ENCODE data around the gene SRBD1.
A peak's percentile ranks its signal among the peaks of the same experiment; 100 is the strongest.

SRBD1 gene

DNA sequence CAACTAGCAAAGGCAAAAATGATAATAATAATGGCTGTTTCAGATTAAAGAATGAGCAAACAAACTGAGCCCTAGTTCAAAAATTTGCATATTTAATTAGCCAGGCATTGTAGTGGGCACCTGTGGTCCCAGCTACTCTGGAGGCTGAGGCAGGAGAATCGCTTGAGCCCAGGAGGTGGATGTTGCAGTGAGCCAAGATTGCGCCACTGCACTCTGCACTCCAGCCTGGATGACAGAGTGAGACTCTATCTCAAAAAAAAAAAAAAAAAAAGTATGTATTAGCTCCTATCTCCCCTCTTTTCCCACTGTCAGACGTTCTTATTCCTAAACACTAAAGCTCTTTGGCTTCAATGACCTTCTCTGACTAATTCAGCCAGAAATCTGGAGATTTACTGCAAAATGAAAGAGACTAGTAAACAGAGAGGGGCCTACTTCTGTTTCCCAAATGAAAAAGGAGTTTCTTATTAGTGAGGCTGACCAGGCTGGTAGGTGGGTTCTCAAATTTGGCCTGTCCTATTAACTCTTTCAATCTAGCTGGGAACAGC is 3.9 kb upstream of the SRBD1 start:
- no peaks in the 10 kb centered on the region for H3K9me3 ChIP-seq (ENCODE audit: control insufficient read depth, low read length)
- H3K4me3 ChIP-seq (ENCODE audit: insufficient read depth, low read depth, low read length) = no peak overlapping the region
- no peaks in the 10 kb centered on the region for H3K4me1 ChIP-seq (ENCODE audit: control insufficient read depth, insufficient read depth, low read length)
- no peak overlapping the region for H3K27ac ChIP-seq (ENCODE audit: insufficient read depth, low read depth, low read length, poor library complexity, severe bottlenecking)
- no peaks in the 10 kb centered on the region for H3K27me3 ChIP-seq (ENCODE audit: control insufficient read depth, insufficient read depth, low read length, poor library complexity, severe bottlenecking)
- WGBS, 2 experiments = 88 to 97% methylated on average over 2 to 3 of the region's 3 CpGs
- H3K36me3 ChIP-seq (ENCODE audit: control insufficient read depth, insufficient read depth, low read length) = no peaks in the 10 kb centered on the region

DNA sequence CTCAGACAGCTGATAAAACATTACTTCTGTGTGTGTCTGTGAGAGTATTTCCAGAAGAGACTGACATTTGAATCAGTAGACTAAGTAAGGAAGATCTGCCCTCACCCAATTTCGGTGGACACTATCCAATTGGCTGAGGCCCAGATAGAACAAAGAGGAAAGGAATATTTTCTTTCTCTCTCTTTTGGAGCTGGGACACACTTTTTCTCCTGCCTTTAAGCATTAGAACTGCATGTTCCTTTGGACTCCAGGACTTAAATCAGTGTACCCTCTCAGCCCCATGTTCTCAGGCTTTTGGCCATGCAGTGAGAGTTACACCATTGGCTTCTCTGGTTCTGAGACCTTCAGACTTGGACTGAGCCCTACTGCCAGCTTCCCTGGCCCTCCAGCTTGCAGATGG is 3.3 kb upstream of the SRBD1 start:
- no peaks in the 10 kb centered on the region for H3K4me1 ChIP-seq (ENCODE audit: control insufficient read depth, insufficient read depth, low read length)
- H3K4me3 ChIP-seq (ENCODE audit: insufficient read depth, low read depth, low read length) = no peak overlapping the region
- no peaks in the 10 kb centered on the region for H3K27me3 ChIP-seq (ENCODE audit: control insufficient read depth, insufficient read depth, low read length, poor library complexity, severe bottlenecking)
- H3K9me3 ChIP-seq (ENCODE audit: control insufficient read depth, low read length) = no peaks in the 10 kb centered on the region
- WGBS, 2 experiments = 85 to 93% methylated on average over 1 of the region's 1 CpG
- no peak overlapping the region for H3K27ac ChIP-seq (ENCODE audit: insufficient read depth, low read depth, low read length, poor library complexity, severe bottlenecking)
- H3K36me3 ChIP-seq (ENCODE audit: control insufficient read depth, insufficient read depth, low read length) = no peaks in the 10 kb centered on the region

DNA sequence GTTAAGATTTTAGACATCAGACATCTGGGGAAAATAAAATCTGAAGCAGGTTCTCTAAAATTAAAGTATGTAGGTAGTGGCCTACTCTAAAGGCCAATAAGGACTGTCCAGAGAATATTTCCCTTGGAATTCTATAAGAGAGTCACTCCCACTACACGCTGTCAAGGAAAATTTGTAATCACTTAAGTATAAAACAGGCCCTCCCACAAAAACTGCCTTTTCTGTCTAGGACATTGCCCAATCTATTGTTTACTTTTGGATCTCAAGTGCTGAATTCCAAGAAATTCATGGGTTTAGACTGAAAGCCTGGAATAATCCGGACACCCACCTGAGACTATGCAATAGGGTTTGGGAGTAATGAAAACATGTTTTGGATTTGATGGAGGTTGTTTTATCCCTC is 1.7 kb upstream of the SRBD1 start:
- WGBS, 2 experiments = 95 to 98% methylated on average over 2 of the region's 2 CpGs
- H3K36me3 ChIP-seq (ENCODE audit: control insufficient read depth, insufficient read depth, low read length) = no peaks in the 10 kb centered on the region
- H3K27ac ChIP-seq (ENCODE audit: insufficient read depth, low read depth, low read length, poor library complexity, severe bottlenecking) = no peak overlapping the region
- no peaks in the 10 kb centered on the region for H3K27me3 ChIP-seq (ENCODE audit: control insufficient read depth, insufficient read depth, low read length, poor library complexity, severe bottlenecking)
- no peaks in the 10 kb centered on the region for H3K9me3 ChIP-seq (ENCODE audit: control insufficient read depth, low read length)
- no peaks in the 10 kb centered on the region for H3K4me1 ChIP-seq (ENCODE audit: control insufficient read depth, insufficient read depth, low read length)
- no peak overlapping the region for H3K4me3 ChIP-seq (ENCODE audit: insufficient read depth, low read depth, low read length)

DNA sequence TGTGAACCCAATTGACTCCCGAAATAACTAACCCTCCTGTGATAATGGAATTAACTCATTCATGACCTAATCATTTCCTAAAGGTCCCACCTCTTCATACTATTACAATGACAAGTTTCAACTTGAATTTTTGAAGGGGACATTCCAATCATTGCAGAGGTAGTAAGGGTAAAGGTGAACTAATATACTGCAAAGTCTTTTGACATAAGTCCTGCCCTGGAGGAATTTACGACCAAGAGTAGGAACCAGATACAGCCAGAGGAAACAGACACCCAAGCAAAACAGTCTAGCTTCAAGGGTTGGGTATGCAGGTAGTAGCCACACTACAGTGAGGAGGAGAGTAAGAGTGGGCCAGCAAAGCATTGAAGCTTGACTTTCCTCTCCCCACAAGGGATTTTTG is 1.2 kb upstream of the SRBD1 start:
- Histone ChIP-seq H3K27me3 (ENCODE audit: control insufficient read depth, insufficient read depth, low read length, poor library complexity, severe bottlenecking) (no peaks in the 10 kb centered on the region), H3K9me3 (ENCODE audit: control insufficient read depth, low read length) (no peaks in the 10 kb centered on the region), H3K36me3 (ENCODE audit: control insufficient read depth, insufficient read depth, low read length) (no peaks in the 10 kb centered on the region), H3K4me1 (ENCODE audit: control insufficient read depth, insufficient read depth, low read length) (no peaks in the 10 kb centered on the region), H3K27ac (ENCODE audit: insufficient read depth, low read depth, low read length, poor library complexity, severe bottlenecking) (no peak overlapping the region), H3K4me3 (ENCODE audit: insufficient read depth, low read depth, low read length) (no peak overlapping the region)
- 75 to 95% methylated on average over 1 to 2 of the region's 2 CpGs for WGBS, 2 experiments

- peak overlapping the region; percentile 64 for H3K27ac ChIP-seq (ENCODE audit: insufficient read depth, low read depth, low read length, poor library complexity, severe bottlenecking)
- WGBS, 2 experiments = 1 to 2% methylated on average over 23 of the region's 23 CpGs
- no peaks in the 10 kb centered on the region for H3K4me1 ChIP-seq (ENCODE audit: control insufficient read depth, insufficient read depth, low read length)
- H3K4me3 ChIP-seq (ENCODE audit: insufficient read depth, low read depth, low read length) = peak overlapping the region; percentile 70
- no peaks in the 10 kb centered on the region for H3K36me3 ChIP-seq (ENCODE audit: control insufficient read depth, insufficient read depth, low read length)
- no peaks in the 10 kb centered on the region for H3K27me3 ChIP-seq (ENCODE audit: control insufficient read depth, insufficient read depth, low read length, poor library complexity, severe bottlenecking)
- no peaks in the 10 kb centered on the region for H3K9me3 ChIP-seq (ENCODE audit: control insufficient read depth, low read length)
Measured at GRCh38 chr2:45610281-45611019, 617 bp downstream of the SRBD1 start.

DNA sequence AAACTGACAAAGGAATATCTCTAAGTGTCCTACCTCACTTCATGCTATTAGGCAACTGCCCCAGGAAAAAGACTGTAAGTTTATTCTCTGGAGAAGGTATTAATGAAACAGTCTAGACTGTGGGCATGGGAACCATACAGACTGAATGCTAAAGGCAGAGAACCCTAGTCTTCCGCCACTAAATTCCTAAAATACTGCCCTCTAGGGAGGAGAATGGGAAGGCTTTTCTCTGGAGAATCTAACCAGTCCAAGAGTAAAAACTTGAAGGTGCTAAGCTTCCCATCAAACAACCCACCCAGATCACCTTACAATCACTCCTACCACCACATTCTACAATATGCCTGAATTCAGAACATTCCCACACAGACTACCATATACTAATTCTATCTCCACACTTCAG is 3.4 kb downstream of the SRBD1 start:
- Histone ChIP-seq H3K4me3 (ENCODE audit: insufficient read depth, low read depth, low read length) (no peak overlapping the region), H3K36me3 (ENCODE audit: control insufficient read depth, insufficient read depth, low read length) (no peaks in the 10 kb centered on the region), H3K27ac (ENCODE audit: insufficient read depth, low read depth, low read length, poor library complexity, severe bottlenecking) (no peak overlapping the region), H3K9me3 (ENCODE audit: control insufficient read depth, low read length) (no peaks in the 10 kb centered on the region), H3K27me3 (ENCODE audit: control insufficient read depth, insufficient read depth, low read length, poor library complexity, severe bottlenecking) (no peaks in the 10 kb centered on the region), H3K4me1 (ENCODE audit: control insufficient read depth, insufficient read depth, low read length) (no peaks in the 10 kb centered on the region)
- 33 to 38% methylated on average over 1 of the region's 1 CpG for WGBS, 2 experiments

- H3K4me1 ChIP-seq (ENCODE audit: control insufficient read depth, insufficient read depth, low read length) = no peaks in the 10 kb centered on the region
- H3K36me3 ChIP-seq (ENCODE audit: control insufficient read depth, insufficient read depth, low read length) = peaks cover under 1% of the 10 kb centered on the region
- no peaks in the 10 kb centered on the region for H3K9me3 ChIP-seq (ENCODE audit: control insufficient read depth, low read length)
- no peak overlapping the region for H3K27ac ChIP-seq (ENCODE audit: insufficient read depth, low read depth, low read length, poor library complexity, severe bottlenecking)
- H3K4me3 ChIP-seq (ENCODE audit: insufficient read depth, low read depth, low read length) = no peak overlapping the region
- H3K27me3 ChIP-seq (ENCODE audit: control insufficient read depth, insufficient read depth, low read length, poor library complexity, severe bottlenecking) = no peaks in the 10 kb centered on the region
- 100% methylated on average over 1 of the region's 1 CpG for WGBS, 2 experiments
Measured at GRCh38 chr2:45606796-45607195, 4.3 kb downstream of the SRBD1 start.

DNA sequence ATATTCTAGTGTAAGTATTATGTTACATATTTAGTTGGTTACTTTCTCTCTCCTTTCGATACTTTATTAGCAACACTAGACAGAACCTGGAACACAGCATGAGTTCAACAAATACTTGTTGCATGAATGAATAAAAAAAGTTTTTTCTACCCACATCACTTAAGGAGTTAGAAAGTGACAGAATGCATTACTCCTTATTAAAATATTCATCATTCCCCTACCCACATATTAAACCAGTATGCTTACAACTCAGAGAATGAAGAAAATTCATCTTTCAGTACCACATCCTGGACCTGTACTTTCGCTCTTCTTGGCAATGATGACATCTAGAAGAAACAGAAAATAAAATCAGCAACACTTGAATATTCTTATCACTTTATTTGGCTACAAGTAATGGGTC is 6.0 kb downstream of the SRBD1 start:
- Histone ChIP-seq H3K36me3 (ENCODE audit: control insufficient read depth, insufficient read depth, low read length) (peaks cover 16% of the 10 kb centered on the region), H3K27me3 (ENCODE audit: control insufficient read depth, insufficient read depth, low read length, poor library complexity, severe bottlenecking) (no peaks in the 10 kb centered on the region), H3K9me3 (ENCODE audit: control insufficient read depth, low read length) (no peaks in the 10 kb centered on the region), H3K27ac (ENCODE audit: insufficient read depth, low read depth, low read length, poor library complexity, severe bottlenecking) (no peak overlapping the region), H3K4me1 (ENCODE audit: control insufficient read depth, insufficient read depth, low read length) (no peaks in the 10 kb centered on the region), H3K4me3 (ENCODE audit: insufficient read depth, low read depth, low read length) (no peak overlapping the region)
- WGBS, 2 experiments = 94% methylated on average over 1 of the region's 2 CpGs

DNA sequence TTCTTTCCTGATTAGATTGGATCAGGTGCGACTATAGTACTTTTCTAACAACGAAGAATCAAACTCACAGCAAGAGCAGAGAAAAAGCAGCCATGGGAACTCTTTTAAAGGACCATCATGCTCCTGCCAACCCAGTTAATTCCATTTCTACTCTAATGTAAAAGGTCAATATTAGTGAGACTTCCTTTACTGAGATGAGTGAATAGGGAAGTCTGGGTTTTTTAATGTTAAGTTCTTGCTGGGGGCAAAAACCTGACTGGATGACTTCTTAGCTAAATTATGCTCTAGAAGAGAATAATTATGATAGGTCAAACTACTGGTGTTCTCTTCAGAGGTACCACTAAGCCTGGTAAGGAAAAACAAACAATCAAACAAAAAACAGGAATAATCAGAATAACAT is 8.4 kb downstream of the SRBD1 start:
- peaks cover 26% of the 10 kb centered on the region for H3K36me3 ChIP-seq (ENCODE audit: control insufficient read depth, insufficient read depth, low read length)
- H3K27me3 ChIP-seq (ENCODE audit: control insufficient read depth, insufficient read depth, low read length, poor library complexity, severe bottlenecking) = no peaks in the 10 kb centered on the region
- no peak overlapping the region for H3K4me3 ChIP-seq (ENCODE audit: insufficient read depth, low read depth, low read length)
- H3K9me3 ChIP-seq (ENCODE audit: control insufficient read depth, low read length) = no peaks in the 10 kb centered on the region
- H3K4me1 ChIP-seq (ENCODE audit: control insufficient read depth, insufficient read depth, low read length) = no peaks in the 10 kb centered on the region
- no peak overlapping the region for H3K27ac ChIP-seq (ENCODE audit: insufficient read depth, low read depth, low read length, poor library complexity, severe bottlenecking)
- 98 to 100% methylated on average over 2 of the region's 2 CpGs for WGBS, 2 experiments

DNA sequence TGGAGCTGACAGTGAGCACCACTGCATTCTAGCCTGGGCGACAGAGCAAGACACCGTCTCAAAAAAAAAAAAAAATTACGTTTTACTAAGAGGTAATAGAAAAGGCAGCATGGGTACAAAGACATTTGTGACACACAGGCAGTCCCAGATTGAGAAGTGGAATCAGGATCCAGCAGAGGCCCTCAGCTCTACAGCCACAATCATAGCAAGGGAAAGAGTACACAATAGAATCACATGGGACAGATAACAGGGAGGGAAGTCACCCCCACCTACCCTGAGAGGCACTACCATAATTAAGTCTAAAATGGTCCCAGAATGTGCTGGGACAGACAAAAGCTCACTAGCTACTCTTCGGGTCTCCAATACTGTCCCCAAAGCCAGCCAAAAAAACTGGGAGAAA is 12.5 kb downstream of the SRBD1 start:
- 97% methylated on average over 4 of the region's 4 CpGs for WGBS, 2 experiments

More for the DNA sequence above, 12.5 kb downstream of the SRBD1 start:
- Histone ChIP-seq H3K27me3 (ENCODE audit: control insufficient read depth, insufficient read depth, low read length, poor library complexity, severe bottlenecking) (no peaks in the 10 kb centered on the region), H3K36me3 (ENCODE audit: control insufficient read depth, insufficient read depth, low read length) (peaks cover 26% of the 10 kb centered on the region), H3K4me3 (ENCODE audit: insufficient read depth, low read depth, low read length) (no peak overlapping the region), H3K27ac (ENCODE audit: insufficient read depth, low read depth, low read length, poor library complexity, severe bottlenecking) (no peak overlapping the region), H3K9me3 (ENCODE audit: control insufficient read depth, low read length) (no peaks in the 10 kb centered on the region), H3K4me1 (ENCODE audit: control insufficient read depth, insufficient read depth, low read length) (no peaks in the 10 kb centered on the region)
